ENCODE data around the gene TPM1. TPM values are rescaled to one million over a fixed set of nuclear protein-coding genes. Genes with fewer than 3 reads are reported as not detected.

TPM1 gene
- total and polyA plus RNA-seq, 2 of the 4 experiments (the other 2 are of a cell fraction), result 661 to 1,623 TPM

DNA sequence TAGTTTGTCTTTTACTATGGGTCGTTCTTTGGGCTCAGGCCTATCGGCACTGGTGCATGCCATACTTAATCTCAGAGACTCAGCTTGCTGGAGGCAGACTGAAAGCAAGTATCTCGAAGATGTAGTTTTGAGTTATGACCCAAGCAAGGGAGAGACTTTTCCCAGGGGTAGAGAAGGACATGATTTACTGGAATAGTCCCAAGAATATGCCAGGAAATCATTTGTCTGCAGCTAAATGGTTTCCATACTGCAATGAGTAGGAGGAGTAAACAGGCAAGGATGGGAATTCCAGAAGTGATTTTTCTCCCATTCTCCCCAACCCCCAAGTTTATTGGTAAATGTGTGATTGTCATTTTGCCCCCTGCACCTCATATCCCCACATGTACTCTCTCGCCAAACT lies 43.7 kb downstream of the TPM1 start:
- Histone ChIP-seq H2BK15ac (ENCODE audit: low read depth, low read length) (peak overlapping the region; percentile 73; the same call in 2 of the 3 replicates), H2BK120ac (ENCODE audit: low read depth, low read length) (peak overlapping the region; percentile 79), H3K9ac (ENCODE audit: low read depth, low read length) (no peak overlapping the region), H3K4ac (ENCODE audit: low read depth, low read length) (peak overlapping the region; percentile 68), H3K14ac (replicated peaks; ENCODE audit: low read depth, low read length) (peak overlapping the region; percentile 82), H4K8ac (ENCODE audit: low read depth in 2 of 2, low read length in 2 of 2) (peak overlapping the region; percentile 44 to 66; a peak in 3 of 4 replicates), H3K18ac (ENCODE audit: low read depth, low read length) (peak overlapping the region; percentile 32; the same call in 1 of the 2 replicates), H3K79me1 (ENCODE audit: low read depth in 1 of 2, low read length in 2 of 2) (peaks cover 0 to 6% of the 10 kb centered on the region in 2 experiments; a peak in 2 of 4 replicates), H4K5ac (ENCODE audit: low read depth, low read length) (no peak overlapping the region), H2AK5ac (ENCODE audit: low read depth, low read length) (peak overlapping the region; percentile 62; the same call in 1 of the 2 replicates), H3K27me3 (ENCODE audit: control insufficient read depth, insufficient read depth, low read length) (no peaks in the 10 kb centered on the region), H2AK9ac (replicated peaks; ENCODE audit: low read depth, low read length, poor library complexity) (no peak overlapping the region), H3K9me3 (ENCODE audit: control insufficient read depth, insufficient read depth, low read length) (no peaks in the 10 kb centered on the region), H3K9me1 (ENCODE audit: insufficient read depth, low read length) (peaks cover 13% of the 10 kb centered on the region), H3K4me1 (ENCODE audit: control insufficient read depth, insufficient read depth, low read length) (peaks cover 23% of the 10 kb centered on the region), H3K36me3 (ENCODE audit: control insufficient read depth, insufficient read depth, low read length) (no peaks in the 10 kb centered on the region), H3K4me3 (ENCODE audit: insufficient read depth, low read depth, low read length) (no peak overlapping the region), H4K91ac (ENCODE audit: insufficient read depth, low read depth, low read length) (peak overlapping the region; percentile 52), H3K23ac (ENCODE audit: low read depth, low read length) (peak overlapping the region; percentile 50), H3K27ac (ENCODE audit: insufficient read depth, low read length) (peak overlapping the region; percentile 15; the same call in 1 of the 2 replicates), H2AFZ (replicated peaks; ENCODE audit: low read length, poor library complexity) (peak overlapping the region; percentile 58), H3K4me2 (ENCODE audit: low read depth, low read length) (peak overlapping the region; percentile 23; the same call in 1 of the 2 replicates), H3K56ac (ENCODE audit: extremely low read depth, insufficient read depth, low read length) (no peak overlapping the region), H4K20me1 (ENCODE audit: insufficient read depth, low read length) (no peaks in the 10 kb centered on the region), H2BK5ac (ENCODE audit: low read depth, low read length, poor library complexity, severe bottlenecking) (peak overlapping the region; percentile 69), H2BK20ac (ENCODE audit: low read depth, low read length) (peak overlapping the region; percentile 78)
- dilution Hi-C loops (cut with HindIII; ENCODE audit: low sequenced_read_pairs, unreplicated experiment), result no loop called here
- ChIA-PET CTCF (no interaction called here), POLR2A (ENCODE audit: unreplicated experiment) (no interaction called here)
- BruUV-seq (replicated peaks), result no TSS peak
- no CpG with 5 or more reads among the region's 4 CpGs for WGBS, 2 experiments (ENCODE audit: extremely low coverage in 2 of 2, insufficient read length in 1 of 2)
- intact Hi-C loops (cut with micrococcal nuclease), result no loop called here
- ATAC-seq (ENCODE audit: low read depth), result no peak
- peak; percentile 67 for DNase-seq
- no peak for TF ChIP-seq POLR2A (IDR thresholded peaks at IDR 0.05; ENCODE audit: low read depth, low read length)
- TF ChIP-seq NFE2L2 (IDR thresholded peaks at IDR 0.05; ENCODE audit: low read depth, low read length), result no peak
- TF ChIP-seq, protein P1, sequence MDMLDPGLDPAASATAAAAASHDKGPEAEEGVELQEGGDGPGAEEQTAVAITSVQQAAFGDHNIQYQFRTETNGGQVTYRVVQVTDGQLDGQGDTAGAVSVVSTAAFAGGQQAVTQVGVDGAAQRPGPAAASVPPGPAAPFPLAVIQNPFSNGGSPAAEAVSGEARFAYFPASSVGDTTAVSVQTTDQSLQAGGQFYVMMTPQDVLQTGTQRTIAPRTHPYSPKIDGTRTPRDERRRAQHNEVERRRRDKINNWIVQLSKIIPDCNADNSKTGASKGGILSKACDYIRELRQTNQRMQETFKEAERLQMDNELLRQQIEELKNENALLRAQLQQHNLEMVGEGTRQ (IDR thresholded peaks at IDR 0.05; ENCODE audit: low read depth, low read length), result no peak
- no peak for TF ChIP-seq RFX5 (IDR thresholded peaks at IDR 0.05; ENCODE audit: low read depth, low read length)
- in situ Hi-C loops (cut with MboI; ENCODE audit: low sequenced_read_pairs), result no loop called here
